Psoas muscle (tissue), 8 donors: ENCODE results near the gene OXTR. TPM values are rescaled to one million over a fixed set of nuclear protein-coding genes. Genes with fewer than 3 reads are reported as not detected.

ENCODE experiments used
- ATAC-seq, 4 donors: fragments of 200-7000 bp; cut with Tn5 transposase; one replicate each; pipeline ENCODE4 v1.9.1; 2020; ENCODE audit warnings: moderate library complexity in 3 of 4, mild to moderate bottlenecking in 2 of 4
- DNase-seq, 2 donors: peaks; one replicate each; pipeline ENCODE4 v3.0.0-alpha.2; 2020
- H3K27ac ChIP-seq: fragments of 200-600 bp; one replicate; pipeline ENCODE4 v1.8.0; 2022
- H3K27me3 ChIP-seq, 3 donors: fragments of 200-600 bp in 1 of 3; one replicate each; pipeline versions ENCODE4 v1.6.1 to v1.8.0; 2013 to 2022; ENCODE audit warnings: low read length in 2 of 3, mild to moderate bottlenecking in 2 of 3, moderate library complexity in 1 of 3; ENCODE audit not compliant: insufficient read depth in 3 of 3
- H3K36me3 ChIP-seq, 2 donors: fragments of 200-600 bp in 1 of 2; one replicate each; pipeline versions ENCODE4 v1.6.1 to v1.8.0; 2013 to 2022; ENCODE audit warnings: low read depth in 1 of 2, mild to moderate bottlenecking in 1 of 2, moderate library complexity in 1 of 2; ENCODE audit not compliant: insufficient read depth in 1 of 2
- H3K4me1 ChIP-seq: fragments of 200-600 bp; one replicate; pipeline ENCODE4 v1.8.0; 2022
- H3K4me3 ChIP-seq: fragments of 200-600 bp; one replicate; pipeline ENCODE4 v1.8.0; 2022; ENCODE audit warnings: mild to moderate bottlenecking
- H3K9me3 ChIP-seq: fragments of 200-600 bp; one replicate; pipeline ENCODE4 v1.8.0; 2022
- WGBS, 3 donors: extraction: QIAGEN DNeasy Blood & Tissue Kit; methylation state at CpG; one replicate each; pipeline versions ENCODE4 v1.1.6 to v1.1.7; 2013; 5-methylcytosine and 5-hydroxymethylcytosine counted together
- intact Hi-C, 2 donors: fragments of 100-400 bp; cut with DNase I; formaldehyde crosslinking; loops; one replicate each; pipeline versions ENCODE4 v1.11.0 to v1.14.2; 2022
- polyA plus RNA-seq, 3 donors: library from polyadenylated mRNA; stranded (reverse); fragments of 200-250 nt; gene quantifications; one replicate each; pipeline ENCODE4 v1.2.3, GENCODE V29; 2013
- total RNA-seq, 4 donors: library from RNA; stranded (reverse); fragmentation: NEBNext Ultra II Directional in 2 of 4; extraction: Animal tissue kit (Norgen Biotek cat#: 25700) in 2 of 4; gene quantifications; one replicate each; pipeline versions ENCODE4 v1.2.1 to v1.2.4, GENCODE V29; 2021 to 2023
- TF ChIP-seq, protein P1 (sequence below): fragments of 200-600 bp; IDR thresholded peaks from one replicate; pipeline ENCODE4 v1.8.0; 2022; ENCODE audit warnings: antibody characterized with exemption
- donor health status: healthy with polysubstance abuse.
- donor health status: DM: no; HTN: no; CAD: no; lungs with moderate emphysema.
- donor health status: Bipolar disorder and iron deficiency.
- donor health status: healthy.
- donor health status: DM: yes; HTN: yes; CAD: no.
- donor health status: DM: no; HTN: no; CAD: no.
- donor health status: DM: no; HTN: no; CAD: no.
- donor health status: DM: yes; HTN: yes; CAD: no.

Gene OXTR
- total and polyA plus RNA-seq, 7 donors, result 0.09 to 0.38 (median 0.12) TPM; not detected in 2

- H3K9me3 ChIP-seq, result no peaks in the 10 kb centered on the region
- peaks cover 2% of the 10 kb centered on the region for H3K4me1 ChIP-seq
- TF ChIP-seq, protein P1, sequence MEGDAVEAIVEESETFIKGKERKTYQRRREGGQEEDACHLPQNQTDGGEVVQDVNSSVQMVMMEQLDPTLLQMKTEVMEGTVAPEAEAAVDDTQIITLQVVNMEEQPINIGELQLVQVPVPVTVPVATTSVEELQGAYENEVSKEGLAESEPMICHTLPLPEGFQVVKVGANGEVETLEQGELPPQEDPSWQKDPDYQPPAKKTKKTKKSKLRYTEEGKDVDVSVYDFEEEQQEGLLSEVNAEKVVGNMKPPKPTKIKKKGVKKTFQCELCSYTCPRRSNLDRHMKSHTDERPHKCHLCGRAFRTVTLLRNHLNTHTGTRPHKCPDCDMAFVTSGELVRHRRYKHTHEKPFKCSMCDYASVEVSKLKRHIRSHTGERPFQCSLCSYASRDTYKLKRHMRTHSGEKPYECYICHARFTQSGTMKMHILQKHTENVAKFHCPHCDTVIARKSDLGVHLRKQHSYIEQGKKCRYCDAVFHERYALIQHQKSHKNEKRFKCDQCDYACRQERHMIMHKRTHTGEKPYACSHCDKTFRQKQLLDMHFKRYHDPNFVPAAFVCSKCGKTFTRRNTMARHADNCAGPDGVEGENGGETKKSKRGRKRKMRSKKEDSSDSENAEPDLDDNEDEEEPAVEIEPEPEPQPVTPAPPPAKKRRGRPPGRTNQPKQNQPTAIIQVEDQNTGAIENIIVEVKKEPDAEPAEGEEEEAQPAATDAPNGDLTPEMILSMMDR, result no peak
- H3K36me3 ChIP-seq, result no peaks in the 10 kb centered on the region
- ATAC-seq (no peak), DNase-seq (no peak)
- intact Hi-C loops, result no loop called here
- no peak overlapping the region for H3K27ac ChIP-seq
- no peak overlapping the region for H3K4me3 ChIP-seq
- H3K27me3 ChIP-seq, result peaks cover 0 to 8% (median 2%) of the 10 kb centered on the region in 3 donors
- 75 to 84% (median 81%) methylated on average over 5 of the region's 5 CpGs for WGBS, 3 donors
These were observed 4.6 kb upstream of the OXTR start for GRCh38 chr3:8773941-8774542.

DNA sequence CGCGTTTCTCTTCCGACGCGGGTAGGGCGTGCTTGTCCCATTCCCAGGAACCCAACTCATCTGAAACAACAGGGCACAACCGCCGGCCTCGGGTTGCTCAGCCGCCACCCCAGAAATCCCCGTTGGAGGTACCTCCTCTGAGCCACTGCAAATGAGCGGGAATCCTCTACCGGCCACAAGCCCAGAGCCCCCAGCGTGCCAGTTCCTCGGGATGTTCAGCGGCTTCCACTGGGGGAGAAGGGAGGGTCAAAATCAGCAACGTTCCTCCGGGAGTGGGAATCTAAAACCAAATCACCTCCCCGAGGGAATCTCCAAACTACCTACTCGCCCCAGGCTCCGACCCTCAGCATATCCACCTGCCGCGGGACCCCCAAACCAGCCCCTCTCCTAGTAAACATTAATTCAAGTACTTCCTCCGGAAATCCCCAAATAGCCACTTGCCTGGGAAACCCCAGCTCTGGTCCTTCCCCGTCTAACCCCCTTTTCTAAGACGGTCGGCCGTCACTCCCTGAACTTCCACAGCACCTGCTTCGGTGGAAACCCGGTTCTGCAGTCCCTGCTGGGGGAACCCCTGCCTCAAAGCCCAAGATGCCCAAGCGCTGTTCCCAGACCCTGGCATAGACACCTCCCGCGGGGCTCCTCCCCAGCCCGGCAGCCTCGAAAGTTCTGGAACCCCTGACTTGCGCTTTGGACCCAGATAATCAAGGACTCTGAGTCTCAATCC, 887 bp downstream of the OXTR start:
- H3K27me3 ChIP-seq, result peaks cover 0 to 24% (median 3%) of the 10 kb centered on the region in 3 donors
- intact Hi-C loops, result no loop called here
- H3K36me3 ChIP-seq, result no peaks in the 10 kb centered on the region
- H3K9me3 ChIP-seq, result no peaks in the 10 kb centered on the region
- peak overlapping the region; percentile 65 for H3K4me3 ChIP-seq
- TF ChIP-seq, protein P1, result no peak
- peak; percentile 7 to 35 (median 9) for ATAC-seq
- WGBS, 3 donors, result 6 to 14% (median 8%) methylated on average over 35 to 36 of the region's 36 CpGs
- DNase-seq, result no peak
- H3K27ac ChIP-seq, result no peak overlapping the region
- H3K4me1 ChIP-seq, result peaks cover 4% of the 10 kb centered on the region

- peak; percentile 33 to 67 (median 54) for ATAC-seq
- TF ChIP-seq, protein P1, result no peak
- Histone ChIP-seq H3K36me3 (no peaks in the 10 kb centered on the region), H3K4me1 (peaks cover 4% of the 10 kb centered on the region), H3K4me3 (peak overlapping the region; percentile 65), H3K27ac (no peak overlapping the region), H3K9me3 (no peaks in the 10 kb centered on the region), H3K27me3 (peaks cover 0 to 24% (median 3%) of the 10 kb centered on the region in 3 donors)
- intact Hi-C loops, result loop anchor here in 1 of 2 donors (2.0 kb wide), 1 partner anchor 105 kb away; no protein-coding TSS in a partner anchor
- no peak for DNase-seq
- 4 to 5% (median 5%) methylated on average over 44 to 74 of the region's 74 CpGs for WGBS, 3 donors
These were observed 1.6 kb downstream of the OXTR start for GRCh38 chr3:8767667-8768363.

GRCh38 chr3:8767256-8767666, 2.2 kb downstream of the OXTR start:
- TF ChIP-seq, protein P1, result no peak
- intact Hi-C loops, result loop anchor here in 1 of 2 donors (2.0 kb wide), 1 partner anchor 104 kb away; no protein-coding TSS in a partner anchor

More at GRCh38 chr3:8767256-8767666, 2.2 kb downstream of the OXTR start:
- Histone ChIP-seq H3K27ac (no peak overlapping the region), H3K27me3 (peaks cover 0 to 24% (median 3%) of the 10 kb centered on the region in 3 donors), H3K36me3 (no peaks in the 10 kb centered on the region), H3K4me3 (peak overlapping the region; percentile 65), H3K9me3 (no peaks in the 10 kb centered on the region), H3K4me1 (peaks cover 4% of the 10 kb centered on the region)
- DNase-seq (no peak), ATAC-seq (no peak)
- 49 to 53% (median 52%) methylated on average over 37 of the region's 37 CpGs for WGBS, 3 donors
